MM.1S (cell line): Measurements from ENCODE around the gene MEIG1.

Experiments used
- DNase-seq: peaks from one replicate; pipeline ENCODE4 v3.0.0-alpha.2; 2015
- H2AFZ ChIP-seq: fragments of 300-600 bp; sonication (generic); 2 replicates; pipeline ENCODE4 v1.6.0; 2016; ENCODE audit warnings: antibody characterized with exemption, low read length
- H3F3A ChIP-seq: fragments of 300-600 bp; sonication (generic); 2 replicates; pipeline ENCODE4 v1.6.1; 2016; ENCODE audit warnings: mild to moderate bottlenecking, antibody characterized with exemption, low read length, moderate library complexity, mixed read lengths; ENCODE audit not compliant: insufficient read depth
- H3K27ac ChIP-seq: fragments of 300-600 bp; sonication (generic); 2 replicates; pipeline ENCODE4 v1.5.1; 2016; ENCODE audit warnings: mild to moderate bottlenecking, low read length
- H3K27me3 ChIP-seq: fragments of 300-600 bp; sonication (generic); replicated peaks from 2 replicates; pipeline ENCODE4 v1.6.0; 2016; ENCODE audit warnings: low read length; ENCODE audit not compliant: insufficient read depth
- H3K36me3 ChIP-seq: fragments of 300-600 bp; sonication (generic); replicated peaks from 2 replicates; pipeline ENCODE4 v1.6.1; 2016; ENCODE audit warnings: mild to moderate bottlenecking, low read length, mixed read lengths; ENCODE audit not compliant: insufficient read depth
- H3K4me1 ChIP-seq: fragments of 300-600 bp; sonication (generic); 2 replicates; pipeline ENCODE4 v1.6.1; 2016; ENCODE audit warnings: low read length, mixed read lengths
- H3K4me2 ChIP-seq: fragments of 300-600 bp; sonication (generic); 2 replicates; pipeline ENCODE4 v1.6.0; 2016; ENCODE audit warnings: low read depth, low read length
- H3K4me3 ChIP-seq: fragments of 300-600 bp; sonication (generic); 2 replicates; pipeline ENCODE4 v1.5.1; 2016; ENCODE audit warnings: low read length, mixed read lengths
- H3K79me2 ChIP-seq: fragments of 300-600 bp; sonication (generic); 2 replicates; pipeline ENCODE4 v1.6.1; 2016; ENCODE audit warnings: mixed run types, low read length, mixed read lengths
- H3K9ac ChIP-seq: fragments of 300-600 bp; sonication (generic); 2 replicates; pipeline ENCODE4 v1.6.1; 2016; ENCODE audit warnings: low read length, mixed read lengths
- H3K9me2 ChIP-seq: fragments of 300-600 bp; sonication (generic); replicated peaks from 2 replicates; pipeline ENCODE4 v1.6.1; 2016; ENCODE audit warnings: mild to moderate bottlenecking, low read length, mixed read lengths; ENCODE audit not compliant: insufficient read depth
- H3K9me3 ChIP-seq: fragments of 300-600 bp; sonication (generic); replicated peaks from 2 replicates; pipeline ENCODE4 v1.6.1; 2016; ENCODE audit warnings: mild to moderate bottlenecking, low read length, mixed read lengths; ENCODE audit not compliant: insufficient read depth
- H4K20me1 ChIP-seq: fragments of 300-600 bp; sonication (generic); 2 replicates; pipeline ENCODE4 v1.6.1; 2016; ENCODE audit warnings: mild to moderate bottlenecking, low read length, moderate library complexity, mixed read lengths; ENCODE audit not compliant: insufficient read depth
- CTCF ChIP-seq: fragments of 300-600 bp; sonication (generic); IDR thresholded peaks from 2 replicates; pipeline ENCODE4 v1.5.1; 2016; ENCODE audit warnings: antibody characterized with exemption, low read length, mixed read lengths
- EZH2 ChIP-seq: fragments of 300-600 bp; sonication (generic); optimal IDR thresholded peaks from 2 replicates; pipeline ENCODE3; 2017; ENCODE audit warnings: low read depth, mild to moderate bottlenecking, antibody characterized with exemption, low read length, mixed read lengths
- EZH2phosphoT487 ChIP-seq: fragments of 300-600 bp; sonication (generic); IDR thresholded peaks from 2 replicates; pipeline ENCODE4 v1.6.1; 2018; ENCODE audit warnings: antibody characterized with exemption, low read length

Gene MEIG1

GRCh38 chr10:14945108-14945507 lies 14.1 kb upstream of the MEIG1 start:
- H3K27ac ChIP-seq: no peak overlapping the region
- TF ChIP-seq EZH2 (no peak), CTCF (no peak), EZH2phosphoT487 (no peak)

DNA sequence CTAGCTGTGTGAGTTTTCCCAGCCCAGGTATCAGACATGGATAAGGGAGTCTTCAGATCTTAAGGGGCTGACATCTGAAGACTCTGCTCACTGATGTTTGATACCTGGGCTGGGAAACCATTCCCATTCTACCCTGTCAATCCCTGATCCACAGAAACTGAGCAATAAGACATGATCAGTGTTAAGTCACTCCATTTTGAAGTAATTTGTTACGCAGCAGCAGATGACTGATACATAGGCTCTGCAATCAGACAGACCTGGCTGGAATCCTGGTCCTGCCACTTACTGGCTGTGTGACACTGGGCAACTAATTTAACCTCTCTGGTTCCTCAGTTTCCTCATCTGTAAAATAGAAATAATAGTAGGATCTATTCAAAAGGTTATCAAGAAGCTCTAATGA lies 11.9 kb upstream of the MEIG1 start:
- no peak for DNase-seq
- Histone ChIP-seq H3K9me2 (no peaks in the 10 kb centered on the region), H3K36me3 (peaks cover 16% of the 10 kb centered on the region; the same call in 1 of the 2 replicates), H3K4me3 (no peak overlapping the region), H3F3A (peaks cover 22% of the 10 kb centered on the region), H3K4me1 (peaks cover 26% of the 10 kb centered on the region), H3K9me3 (no peaks in the 10 kb centered on the region), H3K27ac (no peak overlapping the region), H4K20me1 (no peaks in the 10 kb centered on the region), H3K79me2 (peaks cover 86% of the 10 kb centered on the region), H3K9ac (no peak overlapping the region), H3K4me2 (no peak overlapping the region), H2AFZ (no peak overlapping the region), H3K27me3 (no peaks in the 10 kb centered on the region)
- TF ChIP-seq EZH2: no peak
- no peak for TF ChIP-seq EZH2phosphoT487
- TF ChIP-seq CTCF: no peak

More at GRCh38 chr10:14945108-14945507, 14.1 kb upstream of the MEIG1 start:
- DNase-seq: no peak
- H3K79me2 ChIP-seq: peaks cover 76% of the 10 kb centered on the region
- H3K4me3 ChIP-seq: no peak overlapping the region
- H3K36me3 ChIP-seq: peaks cover 16% of the 10 kb centered on the region; the same call in 1 of the 2 replicates
- H3K27me3 ChIP-seq: no peaks in the 10 kb centered on the region
- no peaks in the 10 kb centered on the region for H3K9me3 ChIP-seq
- no peaks in the 10 kb centered on the region for H4K20me1 ChIP-seq
- no peak overlapping the region for H3K4me2 ChIP-seq
- H3K9ac ChIP-seq: no peak overlapping the region
- H3F3A ChIP-seq: peaks cover 31% of the 10 kb centered on the region
- no peaks in the 10 kb centered on the region for H3K9me2 ChIP-seq
- no peak overlapping the region for H2AFZ ChIP-seq
- peaks cover 19% of the 10 kb centered on the region for H3K4me1 ChIP-seq

- Histone ChIP-seq H3K9me2 (no peaks in the 10 kb centered on the region), H3K79me2 (peaks cover 93% of the 10 kb centered on the region), H4K20me1 (no peaks in the 10 kb centered on the region), H3K27me3 (no peaks in the 10 kb centered on the region), H3K9me3 (no peaks in the 10 kb centered on the region), H3K9ac (no peak overlapping the region), H3K4me3 (no peak overlapping the region), H3K4me2 (no peak overlapping the region), H3K27ac (no peak overlapping the region), H2AFZ (no peak overlapping the region), H3F3A (peaks cover 23% of the 10 kb centered on the region), H3K4me1 (peaks cover 22% of the 10 kb centered on the region), H3K36me3 (peaks cover 13% of the 10 kb centered on the region; the same call in 1 of the 2 replicates)
- no peak for DNase-seq
- no peak for TF ChIP-seq EZH2phosphoT487
- no peak for TF ChIP-seq CTCF
- no peak for TF ChIP-seq EZH2
These were observed 9.9 kb upstream of the MEIG1 start for GRCh38 chr10:14949291-14949690.
